Mesothelial cell of epicardium (in vitro differentiated cells): ENCODE results near the gene KCTD10. TPM values are rescaled to one million over a fixed set of nuclear protein-coding genes. Genes with fewer than 3 reads are reported as not detected.

Source experiments
- DNase-seq, 2 experiments: peaks; one replicate each; pipeline ENCODE4 v3.0.0; 2021; ENCODE audit warnings: low spot score in 2 of 2; ENCODE audit not compliant: unreplicated experiment in 2 of 2
- H3K27ac Mint-ChIP-seq: 2 replicates; pipeline ENCODE4 v1.8.0; 2021; ENCODE audit warnings: mixed read lengths
- H3K27me3 Mint-ChIP-seq: 2 replicates; pipeline ENCODE4 v1.8.0; 2021; ENCODE audit warnings: low read depth, mixed read lengths
- H3K36me3 Mint-ChIP-seq: 2 replicates; pipeline ENCODE4 v1.8.0; 2021; ENCODE audit warnings: mixed read lengths
- H3K4me1 Mint-ChIP-seq: 2 replicates; pipeline ENCODE4 v1.8.0; 2021; ENCODE audit warnings: mixed read lengths
- H3K4me3 Mint-ChIP-seq: 2 replicates; pipeline ENCODE4 v1.8.0; 2021; ENCODE audit warnings: mild to moderate bottlenecking, moderate library complexity, mixed read lengths
- H3K9me3 Mint-ChIP-seq: 2 replicates; pipeline ENCODE4 v1.8.0; 2021; ENCODE audit warnings: mixed read lengths
- total RNA-seq: library from RNA; stranded (reverse); gene quantifications from 3 replicates; pipeline ENCODE4 v1.2.1, GENCODE V29; 2021
- TF ChIP-seq, protein P1 (sequence below): fragments of 200-600 bp; sonication (generic); IDR thresholded peaks from one replicate; pipeline ENCODE4 v1.5.0; 2021; ENCODE audit warnings: antibody characterized with exemption; ENCODE audit not compliant: unreplicated experiment

Gene KCTD10
- total RNA-seq, 1 donor from 2014 or later: 56.2 TPM

DNA sequence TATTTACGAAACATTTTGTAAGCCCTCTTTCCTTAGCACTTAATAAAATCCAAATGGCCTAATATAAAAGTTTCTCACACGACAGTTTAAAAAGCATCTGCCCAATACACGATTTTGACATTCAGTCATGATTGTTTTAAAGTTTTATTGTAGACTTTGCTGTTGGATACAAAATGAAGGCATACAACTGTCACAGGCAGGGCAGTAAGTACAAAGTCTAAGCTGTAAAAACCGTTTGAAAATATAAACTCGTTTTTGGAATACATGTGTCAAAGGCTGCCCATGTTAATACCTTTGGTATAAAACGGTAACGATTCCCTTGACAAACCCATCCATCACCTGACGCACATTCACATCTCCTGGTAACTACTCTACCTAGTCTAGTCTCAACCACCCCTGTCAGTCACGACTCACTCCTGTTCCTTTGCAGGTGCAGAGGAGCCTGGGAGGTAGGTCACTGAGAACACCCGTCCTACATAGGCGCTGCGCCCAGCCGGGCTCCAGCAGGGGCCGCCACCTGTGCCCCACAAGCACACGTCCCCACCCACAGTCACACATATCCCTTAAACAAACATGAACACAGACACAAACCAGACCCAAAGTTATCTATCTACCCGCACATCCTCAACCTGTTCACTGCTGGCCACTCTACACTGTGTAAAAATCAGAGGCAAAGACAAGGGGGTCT is 27.1 kb downstream of the KCTD10 start:
- Mint-ChIP-seq H3K36me3 (peaks cover 28% of the 10 kb centered on the region), H3K27ac (no peak overlapping the region), H3K9me3 (no peaks in the 10 kb centered on the region), H3K27me3 (no peaks in the 10 kb centered on the region), H3K4me3 (no peak overlapping the region), H3K4me1 (no peaks in the 10 kb centered on the region)
- TF ChIP-seq, protein P1, sequence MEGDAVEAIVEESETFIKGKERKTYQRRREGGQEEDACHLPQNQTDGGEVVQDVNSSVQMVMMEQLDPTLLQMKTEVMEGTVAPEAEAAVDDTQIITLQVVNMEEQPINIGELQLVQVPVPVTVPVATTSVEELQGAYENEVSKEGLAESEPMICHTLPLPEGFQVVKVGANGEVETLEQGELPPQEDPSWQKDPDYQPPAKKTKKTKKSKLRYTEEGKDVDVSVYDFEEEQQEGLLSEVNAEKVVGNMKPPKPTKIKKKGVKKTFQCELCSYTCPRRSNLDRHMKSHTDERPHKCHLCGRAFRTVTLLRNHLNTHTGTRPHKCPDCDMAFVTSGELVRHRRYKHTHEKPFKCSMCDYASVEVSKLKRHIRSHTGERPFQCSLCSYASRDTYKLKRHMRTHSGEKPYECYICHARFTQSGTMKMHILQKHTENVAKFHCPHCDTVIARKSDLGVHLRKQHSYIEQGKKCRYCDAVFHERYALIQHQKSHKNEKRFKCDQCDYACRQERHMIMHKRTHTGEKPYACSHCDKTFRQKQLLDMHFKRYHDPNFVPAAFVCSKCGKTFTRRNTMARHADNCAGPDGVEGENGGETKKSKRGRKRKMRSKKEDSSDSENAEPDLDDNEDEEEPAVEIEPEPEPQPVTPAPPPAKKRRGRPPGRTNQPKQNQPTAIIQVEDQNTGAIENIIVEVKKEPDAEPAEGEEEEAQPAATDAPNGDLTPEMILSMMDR: no peak
- DNase-seq: no peak

DNA sequence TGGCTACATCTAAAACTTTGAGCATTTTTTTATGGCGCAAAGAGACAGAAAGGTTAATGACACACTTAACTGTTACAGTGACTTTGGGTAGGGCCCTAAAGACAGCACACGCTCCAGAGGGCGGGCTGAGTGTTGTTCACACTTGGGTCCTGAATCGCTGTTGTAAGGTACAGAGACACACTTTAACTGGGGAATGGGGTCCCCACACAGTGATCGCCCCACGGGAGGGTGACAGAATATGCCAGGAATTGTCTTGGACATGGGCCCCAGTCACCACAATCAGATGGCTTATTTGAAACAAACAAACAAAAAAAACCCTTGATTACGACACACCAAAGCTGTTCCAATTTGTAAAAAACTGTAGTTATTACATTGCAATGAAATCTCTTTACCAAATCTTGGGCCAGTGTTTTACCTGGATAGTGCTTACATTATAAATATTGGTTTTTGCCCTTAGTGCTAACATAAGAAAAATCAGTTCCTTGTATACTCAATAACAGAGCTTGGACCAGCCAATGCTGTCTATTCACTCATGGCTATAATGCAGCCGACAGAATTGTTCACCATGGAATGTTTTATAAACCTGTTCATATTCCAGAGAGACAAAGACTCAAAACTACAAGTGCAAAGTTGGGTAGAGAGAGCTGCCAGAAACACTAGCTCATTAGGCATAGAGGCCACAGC is 28.3 kb downstream of the KCTD10 start:
- Mint-ChIP-seq H3K36me3 (peaks cover 24% of the 10 kb centered on the region), H3K4me1 (no peaks in the 10 kb centered on the region), H3K9me3 (no peaks in the 10 kb centered on the region), H3K27me3 (no peaks in the 10 kb centered on the region), H3K27ac (no peak overlapping the region), H3K4me3 (no peak overlapping the region)
- no peak for DNase-seq
- TF ChIP-seq, protein P1: no peak

DNA sequence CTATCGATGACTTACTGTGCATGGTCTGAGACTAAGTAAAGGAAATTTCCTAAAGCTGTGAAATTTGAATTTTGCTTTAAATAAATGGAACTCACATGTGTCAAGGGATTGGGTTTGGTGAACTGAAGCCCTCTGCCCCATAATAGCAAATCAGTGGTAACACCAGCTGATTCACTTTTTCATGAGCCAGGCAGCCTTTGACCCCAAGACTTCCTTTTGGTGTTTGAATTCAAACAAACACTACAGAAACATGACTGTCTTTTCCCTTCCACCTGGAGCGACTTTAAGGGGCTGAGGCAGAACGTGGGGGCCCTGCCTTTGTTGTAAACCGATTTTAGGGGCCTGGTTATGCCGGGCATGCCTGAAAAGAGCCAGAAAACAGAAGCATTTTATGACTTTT is 28.8 kb downstream of the KCTD10 start:
- H3K36me3 Mint-ChIP-seq: peaks cover 19% of the 10 kb centered on the region

DNA sequence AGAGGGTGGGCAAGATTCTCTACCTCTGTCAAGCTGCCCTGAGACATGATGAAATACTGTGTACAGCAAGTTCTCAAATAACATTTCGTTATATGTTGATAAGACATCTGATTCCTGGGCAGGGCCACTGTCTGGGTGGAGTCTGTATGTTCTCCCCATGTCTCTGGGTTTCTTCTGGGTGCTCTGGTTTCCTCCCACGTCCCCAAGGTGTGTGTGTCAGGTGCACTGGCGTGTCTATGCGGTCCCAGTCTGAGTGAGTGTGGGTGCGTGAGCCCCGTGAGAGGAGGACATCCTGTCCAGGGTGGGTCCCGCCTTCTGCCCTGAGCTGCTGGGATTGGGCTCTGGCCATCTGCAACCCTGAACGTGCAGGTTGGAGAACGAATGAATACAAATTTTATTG is 29.6 kb downstream of the KCTD10 start:
- no peaks in the 10 kb centered on the region for H3K4me1 Mint-ChIP-seq
- no peaks in the 10 kb centered on the region for H3K27me3 Mint-ChIP-seq
- no peak overlapping the region for H3K27ac Mint-ChIP-seq
- TF ChIP-seq, protein P1: no peak
- H3K36me3 Mint-ChIP-seq: peaks cover 19% of the 10 kb centered on the region
- DNase-seq: no peak
- H3K9me3 Mint-ChIP-seq: no peaks in the 10 kb centered on the region
- H3K4me3 Mint-ChIP-seq: no peak overlapping the region

More for the DNA sequence above, 28.8 kb downstream of the KCTD10 start:
- DNase-seq: no peak
- H3K27ac Mint-ChIP-seq: no peak overlapping the region
- no peak overlapping the region for H3K4me3 Mint-ChIP-seq
- no peaks in the 10 kb centered on the region for H3K4me1 Mint-ChIP-seq
- TF ChIP-seq, protein P1: no peak
- no peaks in the 10 kb centered on the region for H3K27me3 Mint-ChIP-seq
- H3K9me3 Mint-ChIP-seq: no peaks in the 10 kb centered on the region

DNA sequence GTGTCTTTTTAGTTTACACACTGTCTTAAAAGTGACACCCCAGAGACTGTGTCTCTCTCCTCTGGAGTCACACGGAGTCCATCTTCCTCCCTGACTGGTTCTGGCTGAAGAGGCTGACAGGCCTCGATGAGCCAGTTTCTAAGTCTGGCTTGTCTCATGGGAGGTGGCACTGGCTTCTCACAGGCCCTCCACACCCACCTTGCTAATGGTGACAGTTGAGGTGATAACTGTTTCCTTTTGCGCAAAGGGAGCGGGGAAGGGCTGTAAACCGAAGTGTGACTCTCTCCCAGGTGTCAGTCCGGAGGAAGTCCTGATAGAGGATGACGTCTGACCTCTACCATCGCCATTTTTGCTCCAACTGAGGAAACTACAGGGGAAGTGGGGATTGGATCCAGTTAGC is 30.2 kb downstream of the KCTD10 start:
- TF ChIP-seq, protein P1: no peak
- DNase-seq: no peak
- Mint-ChIP-seq H3K4me1 (no peaks in the 10 kb centered on the region), H3K27ac (no peak overlapping the region), H3K9me3 (no peaks in the 10 kb centered on the region), H3K36me3 (peaks cover 15% of the 10 kb centered on the region), H3K27me3 (no peaks in the 10 kb centered on the region), H3K4me3 (no peak overlapping the region)
